ENCODE measurements around the gene MYBPHL. TPM values are rescaled to one million over a fixed set of nuclear protein-coding genes. Genes with fewer than 3 reads are reported as not detected.

The MYBPHL gene
- total and polyA plus RNA-seq, 2 of the 13 experiments (the other 11 are each of a cell fraction or from before 2014, with no cell fraction given) = 3.7 to 3.8 TPM

DNA sequence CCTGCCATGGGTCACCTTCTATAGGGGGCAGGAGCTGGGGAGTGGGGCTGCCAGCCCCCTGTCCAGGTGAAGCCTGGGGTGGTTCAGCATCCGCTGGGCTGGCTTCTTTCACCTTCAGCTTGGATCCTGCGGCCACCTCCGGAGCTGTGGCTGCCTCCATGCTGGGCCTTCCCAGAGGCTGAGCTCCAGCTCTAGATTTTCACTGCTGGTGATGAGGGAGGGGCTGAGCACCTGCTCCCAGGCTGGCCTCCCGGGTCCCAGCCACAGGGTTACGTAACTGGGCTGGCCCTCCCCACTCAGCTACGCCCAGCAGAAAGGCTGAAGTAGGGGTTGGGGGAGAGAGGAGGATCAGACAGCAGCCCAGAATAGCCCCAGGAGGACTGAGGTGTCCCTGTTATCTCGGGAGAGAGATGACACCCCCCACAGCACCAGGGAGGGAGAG, at the start of gene MYBPHL (continued):
- TF ChIP-seq, protein P1, sequence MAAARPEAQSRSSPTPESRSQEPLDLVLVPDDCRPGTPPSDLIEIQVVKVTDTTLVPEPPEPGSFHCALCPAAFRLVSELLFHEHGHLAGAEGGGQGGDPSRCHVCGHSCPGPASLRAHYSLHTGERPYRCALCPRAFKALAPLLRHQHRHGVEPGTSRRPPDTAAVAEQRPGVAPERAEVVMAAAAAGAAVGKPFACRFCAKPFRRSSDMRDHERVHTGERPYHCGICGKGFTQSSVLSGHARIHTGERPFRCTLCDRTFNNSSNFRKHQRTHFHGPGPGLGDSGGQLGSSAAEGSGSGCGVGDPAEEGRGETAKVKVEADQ (CRISPR knock-in tag; IDR thresholded peaks at IDR 0.05; ENCODE audit: borderline replicate concordance) = no peak
- TF ChIP-seq, protein P2, sequence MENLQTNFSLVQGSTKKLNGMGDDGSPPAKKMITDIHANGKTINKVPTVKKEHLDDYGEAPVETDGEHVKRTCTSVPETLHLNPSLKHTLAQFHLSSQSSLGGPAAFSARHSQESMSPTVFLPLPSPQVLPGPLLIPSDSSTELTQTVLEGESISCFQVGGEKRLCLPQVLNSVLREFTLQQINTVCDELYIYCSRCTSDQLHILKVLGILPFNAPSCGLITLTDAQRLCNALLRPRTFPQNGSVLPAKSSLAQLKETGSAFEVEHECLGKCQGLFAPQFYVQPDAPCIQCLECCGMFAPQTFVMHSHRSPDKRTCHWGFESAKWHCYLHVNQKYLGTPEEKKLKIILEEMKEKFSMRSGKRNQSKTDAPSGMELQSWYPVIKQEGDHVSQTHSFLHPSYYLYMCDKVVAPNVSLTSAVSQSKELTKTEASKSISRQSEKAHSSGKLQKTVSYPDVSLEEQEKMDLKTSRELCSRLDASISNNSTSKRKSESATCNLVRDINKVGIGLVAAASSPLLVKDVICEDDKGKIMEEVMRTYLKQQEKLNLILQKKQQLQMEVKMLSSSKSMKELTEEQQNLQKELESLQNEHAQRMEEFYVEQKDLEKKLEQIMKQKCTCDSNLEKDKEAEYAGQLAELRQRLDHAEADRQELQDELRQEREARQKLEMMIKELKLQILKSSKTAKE (CRISPR knock-in tag; IDR thresholded peaks at IDR 0.05; ENCODE audit: borderline replicate concordance) = no peak
- no peak for TF ChIP-seq ZBTB21 (CRISPR knock-in tag; IDR thresholded peaks at IDR 0.05)
- TF ChIP-seq, protein P3, sequence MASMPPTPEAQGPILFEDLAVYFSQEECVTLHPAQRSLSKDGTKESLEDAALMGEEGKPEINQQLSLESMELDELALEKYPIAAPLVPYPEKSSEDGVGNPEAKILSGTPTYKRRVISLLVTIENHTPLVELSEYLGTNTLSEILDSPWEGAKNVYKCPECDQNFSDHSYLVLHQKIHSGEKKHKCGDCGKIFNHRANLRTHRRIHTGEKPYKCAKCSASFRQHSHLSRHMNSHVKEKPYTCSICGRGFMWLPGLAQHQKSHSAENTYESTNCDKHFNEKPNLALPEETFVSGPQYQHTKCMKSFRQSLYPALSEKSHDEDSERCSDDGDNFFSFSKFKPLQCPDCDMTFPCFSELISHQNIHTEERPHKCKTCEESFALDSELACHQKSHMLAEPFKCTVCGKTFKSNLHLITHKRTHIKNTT (CRISPR knock-in tag; IDR thresholded peaks at IDR 0.05) = no peak
- no peak for TF ChIP-seq RNF2 (conservative IDR thresholded peaks at IDR 0.05; ENCODE audit: low read depth)
- TF ChIP-seq, protein P4, sequence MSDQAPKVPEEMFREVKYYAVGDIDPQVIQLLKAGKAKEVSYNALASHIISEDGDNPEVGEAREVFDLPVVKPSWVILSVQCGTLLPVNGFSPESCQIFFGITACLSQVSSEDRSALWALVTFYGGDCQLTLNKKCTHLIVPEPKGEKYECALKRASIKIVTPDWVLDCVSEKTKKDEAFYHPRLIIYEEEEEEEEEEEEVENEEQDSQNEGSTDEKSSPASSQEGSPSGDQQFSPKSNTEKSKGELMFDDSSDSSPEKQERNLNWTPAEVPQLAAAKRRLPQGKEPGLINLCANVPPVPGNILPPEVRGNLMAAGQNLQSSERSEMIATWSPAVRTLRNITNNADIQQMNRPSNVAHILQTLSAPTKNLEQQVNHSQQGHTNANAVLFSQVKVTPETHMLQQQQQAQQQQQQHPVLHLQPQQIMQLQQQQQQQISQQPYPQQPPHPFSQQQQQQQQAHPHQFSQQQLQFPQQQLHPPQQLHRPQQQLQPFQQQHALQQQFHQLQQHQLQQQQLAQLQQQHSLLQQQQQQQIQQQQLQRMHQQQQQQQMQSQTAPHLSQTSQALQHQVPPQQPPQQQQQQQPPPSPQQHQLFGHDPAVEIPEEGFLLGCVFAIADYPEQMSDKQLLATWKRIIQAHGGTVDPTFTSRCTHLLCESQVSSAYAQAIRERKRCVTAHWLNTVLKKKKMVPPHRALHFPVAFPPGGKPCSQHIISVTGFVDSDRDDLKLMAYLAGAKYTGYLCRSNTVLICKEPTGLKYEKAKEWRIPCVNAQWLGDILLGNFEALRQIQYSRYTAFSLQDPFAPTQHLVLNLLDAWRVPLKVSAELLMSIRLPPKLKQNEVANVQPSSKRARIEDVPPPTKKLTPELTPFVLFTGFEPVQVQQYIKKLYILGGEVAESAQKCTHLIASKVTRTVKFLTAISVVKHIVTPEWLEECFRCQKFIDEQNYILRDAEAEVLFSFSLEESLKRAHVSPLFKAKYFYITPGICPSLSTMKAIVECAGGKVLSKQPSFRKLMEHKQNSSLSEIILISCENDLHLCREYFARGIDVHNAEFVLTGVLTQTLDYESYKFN (CRISPR knock-in tag; conservative IDR thresholded peaks at IDR 0.05) = no peak; the same call in 1 of the 2 replicates
- TF ChIP-seq ZSCAN25 (CRISPR knock-in tag; IDR thresholded peaks at IDR 0.05) = no peak
- no peak for TF ChIP-seq NFRKB (IDR thresholded peaks at IDR 0.05)
- peak; percentile 50; the same call in 1 of the 2 replicates for TF ChIP-seq ZNF550 (CRISPR knock-in tag; IDR thresholded peaks at IDR 0.05; ENCODE audit: borderline replicate concordance)
- TF ChIP-seq, protein P5, sequence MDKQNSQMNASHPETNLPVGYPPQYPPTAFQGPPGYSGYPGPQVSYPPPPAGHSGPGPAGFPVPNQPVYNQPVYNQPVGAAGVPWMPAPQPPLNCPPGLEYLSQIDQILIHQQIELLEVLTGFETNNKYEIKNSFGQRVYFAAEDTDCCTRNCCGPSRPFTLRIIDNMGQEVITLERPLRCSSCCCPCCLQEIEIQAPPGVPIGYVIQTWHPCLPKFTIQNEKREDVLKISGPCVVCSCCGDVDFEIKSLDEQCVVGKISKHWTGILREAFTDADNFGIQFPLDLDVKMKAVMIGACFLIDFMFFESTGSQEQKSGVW (CRISPR knock-in tag; IDR thresholded peaks at IDR 0.05; ENCODE audit: borderline replicate concordance) = no peak
- TF ChIP-seq SP2 (CRISPR knock-in tag; IDR thresholded peaks at IDR 0.05) = no peak
- 0 out of 2 replicates have a peak, but pooled peaks have one; percentile 25 for TF ChIP-seq ZNF746 (CRISPR knock-in tag; IDR thresholded peaks at IDR 0.05)
- no peak for TF ChIP-seq ZNF792 (CRISPR knock-in tag; IDR thresholded peaks at IDR 0.05)
- TF ChIP-seq ZNF101 (CRISPR knock-in tag; IDR thresholded peaks at IDR 0.05; ENCODE audit: borderline replicate concordance, low read depth) = no peak
- TF ChIP-seq KLF16 (CRISPR knock-in tag; IDR thresholded peaks at IDR 0.05) = no peak
- no peak for TF ChIP-seq JUNB (CRISPR knock-in tag; IDR thresholded peaks at IDR 0.05; ENCODE audit: borderline replicate concordance)
